UCSD-AML1 (cell line): ENCODE data around the gene DPH1.
"Not testable (repeated sequence)": the region's sequence is repeated elsewhere in the genome, so short reads cannot be mapped to it uniquely, and the experiment has no call there.

Experiments used
- DNase-seq: peaks from one replicate; lab custom pipeline; 2025; ENCODE audit not compliant: unreplicated experiment; lab: John Stamatoyannopoulos, UW

DPH1 gene

GRCh38 chr17:2008332-2009126, 21.4 kb upstream of the DPH1 start:
- DNase-seq = no peak

- no peak for DNase-seq
Observed at GRCh38 chr17:2009737-2010136, 20.2 kb upstream of the DPH1 start.

DNA sequence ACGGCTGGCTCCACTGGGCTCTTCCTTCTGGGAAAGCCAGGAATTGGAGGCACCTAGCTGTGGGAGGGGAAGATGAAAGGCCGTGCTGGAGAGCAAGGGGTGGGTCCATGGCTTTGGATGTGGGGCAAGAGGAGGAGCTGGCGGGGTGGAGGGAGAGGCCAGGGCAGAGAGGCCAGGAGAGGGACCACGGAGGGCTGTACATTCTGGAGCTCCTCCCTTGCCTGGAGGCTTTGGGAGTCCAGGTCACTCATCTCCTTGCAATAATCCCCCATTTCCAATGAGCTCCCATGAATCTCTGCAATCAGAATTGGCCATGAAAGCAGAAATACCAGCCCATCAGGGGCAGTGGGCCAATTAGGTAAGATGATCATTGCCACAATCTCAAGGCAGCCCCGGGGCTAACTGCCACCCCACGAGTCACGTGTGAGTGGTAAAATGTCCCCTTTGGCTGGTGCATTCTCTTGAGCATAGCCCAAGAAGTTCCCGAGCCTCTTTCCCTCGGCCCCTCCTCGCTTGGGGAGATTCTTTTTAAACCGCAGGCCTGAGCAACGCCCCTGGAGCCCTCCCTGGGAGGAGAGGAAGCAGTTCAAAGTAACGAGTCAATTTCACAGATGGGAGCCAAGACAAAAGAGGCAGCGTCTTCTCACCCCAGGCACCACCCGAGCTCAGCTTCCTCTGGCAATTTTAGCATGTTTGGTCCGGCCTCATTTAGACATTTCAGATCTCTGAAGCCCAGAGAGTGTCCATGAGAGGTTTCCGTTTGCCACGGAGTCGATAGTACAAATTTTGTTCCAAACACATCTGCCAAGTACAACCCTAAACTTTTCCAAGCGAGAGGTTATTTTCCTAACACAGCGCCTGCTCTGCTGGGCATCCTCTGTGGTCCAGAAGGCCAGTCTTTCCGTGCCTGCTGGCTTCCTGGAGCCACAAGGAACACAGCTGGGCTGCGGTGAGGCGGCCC, 18.3 kb upstream of the DPH1 start:
- DNase-seq = peak; percentile 36

DNA sequence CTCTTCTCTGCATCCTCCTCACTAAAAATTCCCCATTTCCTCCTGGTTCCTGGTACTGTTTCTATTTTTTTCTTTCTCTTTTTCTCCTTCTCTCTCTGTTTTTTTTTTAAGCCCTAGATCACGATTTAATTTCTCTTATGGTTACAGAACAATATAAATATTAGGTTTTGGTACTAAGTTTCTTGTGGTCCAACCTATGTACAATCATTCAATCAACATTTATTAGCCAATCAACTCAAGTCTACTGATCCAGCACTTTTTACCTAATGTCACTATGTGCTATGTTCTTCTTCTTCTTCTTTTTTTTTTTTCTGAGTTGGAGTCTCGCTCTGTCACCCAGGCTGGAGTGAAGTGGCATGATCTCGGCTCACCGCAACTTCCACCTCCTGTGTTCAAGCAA, 17.5 kb upstream of the DPH1 start:
- DNase-seq = no peak

DNA sequence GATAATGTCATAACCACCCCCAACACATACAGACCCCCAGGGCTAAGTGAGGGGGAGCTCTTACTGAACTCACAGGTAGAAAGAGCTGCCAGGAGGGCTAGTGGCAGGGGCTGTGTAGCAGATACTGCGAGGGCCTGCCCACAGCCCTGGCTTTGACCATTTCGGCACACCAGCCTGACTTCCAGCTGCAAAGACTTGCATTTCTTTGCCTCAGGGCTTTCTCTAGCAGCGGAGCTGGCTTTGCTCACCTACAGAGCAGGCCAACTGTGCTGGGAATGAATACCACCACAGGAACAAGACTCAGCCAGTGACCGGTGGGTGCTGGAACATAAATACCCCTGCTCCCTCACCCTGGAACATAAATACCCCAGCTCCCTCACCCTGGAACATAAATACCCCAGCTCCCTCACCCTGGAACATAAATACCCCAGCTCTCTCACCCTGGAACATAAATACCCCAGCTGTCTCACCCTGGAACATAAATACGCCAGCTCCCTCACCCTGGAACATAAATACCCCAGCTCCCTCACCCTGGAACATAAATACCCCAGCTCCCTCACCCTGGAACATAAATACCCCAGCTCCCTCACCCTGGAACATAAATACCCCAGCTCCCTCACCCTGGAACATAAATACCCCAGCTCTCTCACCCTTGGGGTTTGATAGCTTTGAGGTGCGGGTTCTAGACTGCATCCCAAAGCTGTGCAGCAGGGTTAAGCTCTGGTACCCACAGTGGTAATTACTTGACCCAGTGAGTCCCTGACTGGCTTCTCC, 16.5 kb upstream of the DPH1 start:
- DNase-seq = not testable (repeated sequence)

DNA sequence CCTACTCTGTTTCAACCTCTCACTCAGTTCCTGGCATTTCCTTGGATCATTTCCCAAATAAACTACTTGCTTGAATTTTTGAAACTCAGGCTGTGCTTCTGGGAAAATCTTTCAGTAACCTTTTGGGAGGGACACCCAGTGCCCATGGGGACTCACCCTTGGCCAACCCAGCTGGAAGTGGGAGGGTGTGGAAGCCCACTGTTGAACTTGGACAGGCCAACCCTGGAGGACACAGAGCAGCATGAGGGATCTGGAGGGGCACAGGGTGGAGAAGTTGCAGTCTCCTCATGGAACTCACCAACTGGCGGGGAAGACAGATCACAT, 16.0 kb upstream of the DPH1 start:
- DNase-seq = no peak

DNA sequence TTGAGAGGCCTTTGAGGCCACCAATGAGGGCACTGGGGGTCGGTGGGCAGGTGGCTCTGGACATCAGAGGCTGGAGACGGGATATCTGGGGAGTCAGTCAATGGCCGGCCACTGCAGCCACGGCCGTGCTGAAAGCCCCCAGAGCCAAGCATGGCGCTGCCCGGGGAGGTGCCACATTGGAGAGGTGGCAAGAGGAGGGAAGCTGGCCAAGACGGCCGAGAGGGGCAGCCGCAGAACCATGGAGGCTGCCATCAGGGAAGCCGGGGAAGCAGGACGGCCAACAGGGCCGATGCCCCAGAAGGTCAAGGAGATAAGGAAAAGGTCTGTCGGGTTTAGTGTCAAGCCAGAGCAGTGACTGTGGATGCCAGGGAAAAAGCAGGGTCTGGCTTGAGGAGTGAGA, 14.6 kb upstream of the DPH1 start:
- no peak for DNase-seq

DNA sequence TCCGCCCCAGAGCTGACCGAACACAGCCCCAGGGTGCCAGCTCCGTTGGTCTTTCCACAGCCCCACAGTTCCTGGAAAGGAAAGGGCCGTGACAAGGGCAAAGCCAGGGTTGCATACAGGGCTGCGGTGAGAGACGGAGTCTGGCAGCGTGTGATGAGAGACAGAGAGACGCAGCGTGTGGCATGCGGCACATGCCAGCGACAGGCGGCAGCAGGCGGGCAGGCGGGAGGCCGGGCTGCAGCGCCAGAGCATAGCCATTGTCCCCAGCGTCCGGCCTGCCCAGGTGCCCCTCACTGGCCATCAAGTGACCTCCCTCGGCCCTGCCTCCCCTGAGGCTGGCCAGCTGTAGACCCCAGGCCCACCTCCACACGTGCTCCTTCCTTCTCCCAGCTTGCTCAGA, 13.5 kb upstream of the DPH1 start:
- no peak for DNase-seq

DNA sequence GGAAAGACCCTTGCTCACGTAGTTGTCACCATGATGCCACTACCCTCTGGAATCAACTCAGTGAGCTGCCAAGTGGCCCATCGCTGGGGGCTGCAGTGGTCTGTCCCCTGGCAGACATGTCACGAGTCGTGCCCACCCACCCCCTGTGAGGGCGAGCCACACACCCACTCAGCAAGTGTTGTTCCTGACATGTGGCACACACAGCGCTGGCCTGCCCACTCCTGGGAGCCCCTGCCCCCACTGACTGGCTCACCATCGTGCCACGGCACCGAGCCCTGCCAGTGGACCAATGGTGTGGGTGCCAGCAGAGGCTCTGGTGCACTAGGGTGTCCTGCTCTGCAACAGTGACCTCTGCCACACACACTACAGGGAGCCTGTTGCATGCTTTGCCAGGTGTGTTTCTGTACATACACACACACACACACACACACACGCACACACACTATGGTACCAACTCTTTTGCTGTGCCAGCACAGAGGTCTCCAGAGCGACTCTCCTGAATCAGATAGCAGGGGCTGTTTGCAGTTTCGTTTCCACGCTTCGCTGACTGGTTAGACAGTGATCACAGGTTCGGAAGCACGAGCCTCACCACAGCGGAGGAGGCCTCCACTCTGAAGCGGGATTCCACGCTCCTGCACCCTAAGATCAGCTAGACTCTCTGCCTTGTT, 12.5 kb upstream of the DPH1 start:
- DNase-seq = no peak

DNA sequence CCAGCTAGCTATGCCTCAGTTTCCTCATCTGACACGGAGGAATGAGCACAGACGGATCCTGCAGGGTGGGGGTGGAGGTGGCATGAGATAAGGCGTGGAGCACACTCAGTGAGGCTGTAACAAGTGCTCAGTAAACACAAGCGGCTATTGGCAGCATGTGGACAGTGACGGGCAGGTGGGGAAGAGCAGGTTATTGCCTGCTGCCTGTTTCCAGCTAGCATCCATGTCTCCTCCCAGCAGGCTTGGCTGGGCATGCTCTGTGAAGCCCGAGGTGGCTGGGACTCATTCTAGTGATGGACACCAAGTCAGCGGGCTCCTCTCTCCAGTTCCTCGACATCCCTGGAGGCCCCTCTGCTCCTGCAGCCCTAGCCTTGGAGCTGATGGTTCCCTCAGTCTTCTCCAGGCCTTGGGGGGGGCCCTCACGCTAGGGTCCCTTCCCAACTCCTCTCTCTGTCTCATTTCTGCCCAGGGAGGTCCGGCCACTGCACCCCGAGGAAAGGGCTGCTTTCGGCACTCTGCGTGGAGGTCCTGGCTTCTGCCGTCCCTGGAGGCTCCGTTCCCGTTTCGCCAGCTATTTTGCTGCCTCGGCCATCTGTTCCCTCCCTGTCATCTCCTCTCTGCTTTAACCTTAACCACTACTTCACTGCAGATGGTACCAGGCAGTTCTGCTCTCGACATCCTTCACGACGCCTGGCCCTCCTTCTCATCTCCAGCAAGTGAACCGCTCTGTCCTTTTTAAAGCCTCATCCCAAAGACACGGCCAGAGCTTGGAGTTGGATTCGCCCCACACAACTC, 11.0 kb upstream of the DPH1 start:
- DNase-seq = no peak

GRCh38 chr17:2019723-2020122, 10.2 kb upstream of the DPH1 start:
- DNase-seq = no peak

DNA sequence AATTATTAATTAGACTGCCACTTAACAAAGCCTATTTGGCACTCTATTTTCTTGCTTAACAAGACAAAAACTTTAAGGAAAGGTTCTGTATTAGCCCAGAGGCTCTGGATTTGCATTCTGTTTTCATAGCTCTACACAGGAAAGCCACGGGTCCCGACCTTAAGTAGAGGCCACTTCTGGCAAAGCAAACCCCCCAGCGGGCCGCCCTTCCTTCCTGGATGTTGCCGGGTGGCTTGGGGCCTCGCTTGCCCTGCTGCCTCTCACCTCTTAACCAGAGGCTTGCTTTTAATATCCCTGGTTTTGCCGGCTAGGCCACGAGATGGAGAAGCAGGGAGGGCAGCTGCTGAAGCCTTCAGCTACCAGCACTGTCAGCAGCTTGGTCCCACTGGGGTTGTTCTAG, 9.2 kb upstream of the DPH1 start:
- DNase-seq = peak; percentile 63

DNA sequence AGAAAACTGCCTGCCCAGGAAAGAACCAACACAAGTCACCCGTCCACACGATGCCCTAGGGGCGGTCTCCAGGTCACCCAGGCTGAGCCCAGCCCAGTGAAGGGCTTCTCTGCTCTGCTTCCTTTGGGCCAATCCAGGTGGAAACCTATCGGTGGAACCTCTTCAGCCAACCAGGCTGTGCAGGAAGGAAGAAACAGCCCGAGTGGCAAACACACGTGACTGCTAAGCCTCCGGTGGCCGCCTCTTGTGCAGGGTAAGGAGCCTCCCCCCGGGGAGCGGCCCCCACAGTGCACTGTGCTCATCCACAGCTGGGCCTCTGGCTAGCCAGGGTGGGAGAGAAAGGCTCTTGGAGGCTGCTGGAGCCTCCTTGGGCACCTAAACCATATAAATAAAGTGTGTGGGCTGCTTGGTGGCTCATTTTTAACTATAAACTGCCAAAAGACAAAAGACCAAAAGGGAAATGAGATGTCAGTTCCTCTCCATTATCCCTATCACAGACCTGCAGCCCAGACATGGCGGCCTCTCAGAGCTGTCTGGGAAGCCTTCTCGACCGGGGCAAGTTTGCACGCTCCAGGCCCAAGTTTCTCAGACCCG, 7.2 kb upstream of the DPH1 start:
- peak; percentile 57 for DNase-seq

DNA sequence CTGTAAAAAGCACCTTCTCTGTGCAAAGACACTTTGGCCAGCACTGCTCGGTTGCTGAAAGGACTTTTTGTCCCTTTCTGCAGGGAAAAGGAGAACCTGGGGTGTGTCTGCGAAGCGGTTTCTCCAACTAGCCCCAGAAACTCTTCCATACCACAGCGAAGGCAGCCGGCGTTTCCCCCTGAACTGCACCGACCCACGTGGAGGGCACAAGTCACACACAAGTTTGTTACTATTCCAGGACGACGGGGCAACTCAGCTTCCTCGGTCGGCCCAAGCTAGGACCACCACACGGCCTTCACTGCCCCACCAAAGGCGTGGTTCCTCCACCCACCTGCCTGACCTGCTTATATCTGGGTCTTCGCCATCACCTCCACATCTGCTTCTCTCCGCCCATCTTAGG, 6.7 kb upstream of the DPH1 start:
- no peak for DNase-seq

GRCh38 chr17:2023692-2024571, 6.0 kb upstream of the DPH1 start:
- DNase-seq = peak; percentile 26

GRCh38 chr17:2024572-2025219, 5.3 kb upstream of the DPH1 start:
- DNase-seq = no peak

- peak; percentile 72 for DNase-seq
Observed at GRCh38 chr17:2025220-2025621, 4.7 kb upstream of the DPH1 start, which contains the start of gene RTN4RL1. TSS of gene RTN4RL1 (minus strand) at chr17:2025334. CDS start at chr17:2024865, 469 bp downstream.

- DNase-seq = peak; percentile 75
Observed at GRCh38 chr17:2025622-2026309, 4.2 kb upstream of the DPH1 start.
